Mesendoderm (in vitro differentiated cells): Measurements from ENCODE around the gene RAD21L1.
A peak's percentile ranks its signal among the peaks of the same experiment; 100 is the strongest.

ENCODE experiments used
- DNase-seq: peaks from one replicate; pipeline ENCODE4 v3.0.0; 2013
- H2AK5ac ChIP-seq: 2 replicates; pipeline ENCODE4 v1.6.1; 2013; ENCODE audit warnings: low read length, inconsistent platforms
- H2BK120ac ChIP-seq: 2 replicates; pipeline ENCODE4 v1.6.1; 2013; ENCODE audit warnings: low read depth, mild to moderate bottlenecking, low read length, moderate library complexity, mixed read lengths
- H2BK15ac ChIP-seq: replicated peaks from 2 replicates; pipeline ENCODE4 v1.6.1; 2013; ENCODE audit warnings: low read depth, mild to moderate bottlenecking, moderate library complexity
- H2BK5ac ChIP-seq: 2 replicates; pipeline ENCODE4 v1.6.1; 2013; ENCODE audit warnings: low read length, inconsistent platforms
- H3K18ac ChIP-seq: 2 replicates; pipeline ENCODE4 v1.6.1; 2013; ENCODE audit warnings: mild to moderate bottlenecking, low read length, mixed read lengths
- H3K23ac ChIP-seq: one replicate; pipeline ENCODE4 v1.6.1; 2013; ENCODE audit warnings: low read length
- H3K27ac ChIP-seq: 2 replicates; pipeline ENCODE4 v1.5.1; 2013; ENCODE audit warnings: low read depth, mild to moderate bottlenecking, inconsistent platforms, low read length, moderate library complexity
- H3K27me3 ChIP-seq: 2 replicates; pipeline ENCODE4 v1.6.1; 2013; ENCODE audit warnings: low read length, control low read depth, mild to moderate bottlenecking, inconsistent platforms; ENCODE audit not compliant: insufficient read depth, poor library complexity
- H3K36me3 ChIP-seq: 2 replicates; pipeline ENCODE4 v1.6.1; 2013; ENCODE audit warnings: low read length, inconsistent platforms; ENCODE audit not compliant: control insufficient read depth, insufficient read depth
- H3K4ac ChIP-seq: one replicate; pipeline ENCODE4 v1.6.1; 2013; ENCODE audit warnings: low read depth, mild to moderate bottlenecking, low read length, moderate library complexity
- H3K4me1 ChIP-seq: 2 replicates; pipeline ENCODE4 v1.6.1; 2013; ENCODE audit warnings: low read depth, low read length, inconsistent platforms; ENCODE audit not compliant: control insufficient read depth
- H3K4me2 ChIP-seq: 2 replicates; pipeline ENCODE4 v1.6.1; 2013; ENCODE audit warnings: low read length
- H3K4me3 ChIP-seq: 2 replicates; pipeline ENCODE4 v1.5.1; 2013; ENCODE audit warnings: mild to moderate bottlenecking, low read length
- H3K56ac ChIP-seq: one replicate; pipeline ENCODE4 v1.6.1; 2013; ENCODE audit warnings: low read length
- H3K79me1 ChIP-seq: 2 replicates; pipeline ENCODE4 v1.6.1; 2013; ENCODE audit warnings: low read length, inconsistent platforms
- H3K79me2 ChIP-seq: 2 replicates; pipeline ENCODE4 v1.6.1; 2013; ENCODE audit warnings: mild to moderate bottlenecking, low read length; ENCODE audit not compliant: control insufficient read depth, insufficient read depth
- H3K9ac ChIP-seq: 2 replicates; pipeline ENCODE4 v1.6.1; 2013; ENCODE audit warnings: low read length, inconsistent platforms
- H4K5ac ChIP-seq: one replicate; pipeline ENCODE4 v1.6.1; 2013; ENCODE audit warnings: low read length
- H4K8ac ChIP-seq: one replicate; pipeline ENCODE4 v1.6.1; 2013; ENCODE audit warnings: low read depth, mild to moderate bottlenecking, control low read depth, low read length, moderate library complexity
- WGBS: extraction: QIAGEN DNeasy Blood & Tissue Kit; methylation state at CpG from one replicate; pipeline ENCODE4 v1.1.7; 2013; ENCODE audit warnings: low lambda C conversion rate, missing lambda C conversion rate; ENCODE audit not compliant: insufficient coverage; ENCODE audit errors: extremely low coverage; 5-methylcytosine and 5-hydroxymethylcytosine counted together

Gene RAD21L1

GRCh38 chr20:1264727-1265126 lies 38.9 kb downstream of the RAD21L1 start:
- no peaks in the 10 kb centered on the region for H3K27me3 ChIP-seq
- DNase-seq, result no peak

DNA sequence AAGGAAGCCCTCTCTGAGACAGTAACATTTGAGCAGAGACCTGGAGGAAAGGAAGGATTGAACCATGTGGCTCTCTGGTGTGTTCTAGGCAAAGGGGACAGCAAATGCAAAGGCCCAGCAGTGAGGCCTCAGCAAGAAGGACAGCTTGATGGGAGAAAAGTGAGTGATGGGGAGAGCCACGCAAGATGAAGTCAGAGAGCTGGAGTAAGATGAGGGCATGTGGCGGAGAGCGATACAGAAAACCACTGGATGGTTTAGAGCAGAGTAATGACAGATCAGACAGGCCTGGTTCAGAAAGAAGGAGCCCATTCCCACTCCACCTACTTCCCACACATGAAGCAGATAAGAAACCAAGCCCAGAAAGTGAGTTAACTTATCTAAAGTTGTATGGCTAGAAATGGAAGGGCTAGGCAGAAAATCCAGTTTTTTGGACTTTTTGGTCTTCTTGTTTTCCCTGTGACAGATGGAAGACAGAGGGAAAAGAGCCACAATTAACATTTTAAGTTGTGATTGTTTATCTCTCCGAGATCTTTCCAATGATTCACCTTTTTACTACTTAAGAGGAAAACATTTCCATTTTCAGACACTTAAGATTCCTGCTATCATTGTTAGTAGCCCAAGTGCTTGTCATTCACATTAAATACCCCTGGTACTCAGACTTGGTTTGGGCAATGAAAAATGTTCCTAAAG lies 39.5 kb downstream of the RAD21L1 start:
- Histone ChIP-seq H3K4ac (no peak overlapping the region), H3K4me3 (no peak overlapping the region), H3K4me1 (no peaks in the 10 kb centered on the region), H3K27ac (no peak overlapping the region), H3K79me2 (no peaks in the 10 kb centered on the region), H2BK120ac (no peak overlapping the region), H4K8ac (no peak overlapping the region), H2BK15ac (no peak overlapping the region), H3K36me3 (no peaks in the 10 kb centered on the region), H3K4me2 (no peak overlapping the region), H3K23ac (no peak overlapping the region), H3K18ac (no peak overlapping the region), H3K79me1 (no peaks in the 10 kb centered on the region), H3K27me3 (no peaks in the 10 kb centered on the region), H4K5ac (no peak overlapping the region), H3K9ac (no peak overlapping the region), H2BK5ac (no peak overlapping the region), H3K56ac (no peak overlapping the region), H2AK5ac (no peak overlapping the region)
- DNase-seq, result no peak
- no CpG with 5 or more reads among the region's 4 CpGs for WGBS

More at GRCh38 chr20:1264727-1265126, 38.9 kb downstream of the RAD21L1 start:
- no peak overlapping the region for H3K23ac ChIP-seq
- no peak overlapping the region for H4K5ac ChIP-seq
- H3K9ac ChIP-seq, result no peak overlapping the region
- H2BK15ac ChIP-seq, result no peak overlapping the region
- H3K56ac ChIP-seq, result no peak overlapping the region
- H2AK5ac ChIP-seq, result no peak overlapping the region
- H3K36me3 ChIP-seq, result no peaks in the 10 kb centered on the region
- no peak overlapping the region for H3K18ac ChIP-seq
- H4K8ac ChIP-seq, result no peak overlapping the region
- no peak overlapping the region for H3K4me3 ChIP-seq
- no peak overlapping the region for H2BK120ac ChIP-seq
- no peak overlapping the region for H3K4ac ChIP-seq
- no CpG with 5 or more reads among the region's 2 CpGs for WGBS
- no peaks in the 10 kb centered on the region for H3K79me1 ChIP-seq
- H3K4me2 ChIP-seq, result no peak overlapping the region
- no peak overlapping the region for H3K27ac ChIP-seq
- H2BK5ac ChIP-seq, result no peak overlapping the region
- H3K79me2 ChIP-seq, result no peaks in the 10 kb centered on the region
- no peaks in the 10 kb centered on the region for H3K4me1 ChIP-seq

- Histone ChIP-seq H3K18ac (no peak overlapping the region), H3K4me1 (no peaks in the 10 kb centered on the region), H4K5ac (no peak overlapping the region), H3K23ac (no peak overlapping the region), H2AK5ac (no peak overlapping the region), H3K56ac (peak overlapping the region; percentile 74), H3K4ac (no peak overlapping the region), H3K79me2 (no peaks in the 10 kb centered on the region), H3K4me2 (peak overlapping the region; percentile 50), H3K4me3 (no peak overlapping the region), H4K8ac (no peak overlapping the region), H2BK5ac (no peak overlapping the region), H3K9ac (peak overlapping the region; percentile 55), H3K36me3 (no peaks in the 10 kb centered on the region), H2BK120ac (no peak overlapping the region), H3K27me3 (no peaks in the 10 kb centered on the region), H3K27ac (no peak overlapping the region), H3K79me1 (no peaks in the 10 kb centered on the region), H2BK15ac (no peak overlapping the region)
- WGBS, result no CpG with 5 or more reads among the region's 10 CpGs
- DNase-seq, result no peak
These were observed 40.0 kb downstream of the RAD21L1 start for GRCh38 chr20:1265916-1266166.

DNA sequence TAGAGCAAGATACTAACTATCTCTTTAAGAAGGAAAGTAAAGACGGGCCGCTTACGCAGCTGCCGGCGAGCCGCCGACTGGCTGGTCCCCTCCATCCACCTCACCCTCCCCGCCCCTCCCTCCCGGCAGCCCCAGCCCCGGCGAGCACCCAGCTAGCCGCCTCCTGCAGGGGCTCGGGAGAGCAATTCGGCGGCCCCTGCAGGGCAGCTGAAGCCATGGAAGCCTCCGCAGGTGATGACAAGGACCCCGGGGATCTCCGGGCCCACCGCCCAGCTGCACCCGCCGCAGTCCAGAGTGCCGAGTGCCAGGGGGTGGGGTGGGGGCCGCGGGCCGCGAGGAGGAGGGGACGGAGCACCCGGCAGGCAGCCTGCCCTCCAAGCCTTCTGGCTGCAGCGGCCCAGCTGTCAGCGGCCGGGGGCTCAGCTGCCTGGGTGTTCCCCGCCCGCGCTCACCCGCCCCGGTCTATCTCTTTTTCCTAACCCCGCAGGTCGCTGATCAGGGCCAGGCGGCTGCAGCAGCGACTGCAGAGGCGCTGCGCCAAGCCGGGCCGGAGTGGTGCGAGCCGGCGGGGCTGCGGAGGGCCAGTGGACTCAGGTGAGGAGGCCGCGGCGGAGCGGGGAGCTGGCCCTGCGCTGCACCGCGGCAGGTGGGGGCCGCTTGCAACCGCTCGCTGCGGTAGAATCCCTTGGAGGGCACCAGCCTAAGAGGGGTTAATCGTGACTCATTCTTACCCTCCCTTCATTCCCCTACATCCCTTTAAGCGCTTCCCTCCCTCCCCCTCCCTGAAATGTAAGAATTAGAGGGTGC lies 40.5 kb downstream of the RAD21L1 start, which contains the start of gene SNPH:
TSS of gene SNPH (plus strand) at position 128 of the 807 bp plus-strand sequence. CDS start 29,946 bp downstream, outside the sequence.
- Histone ChIP-seq H3K4ac (no peak within 1 kb of the TSS), H3K27ac (no peak within 1 kb of the TSS), H3K27me3 (no peaks in the 10 kb centered on the region), H3K18ac (peak within 1 kb of the TSS; percentile 42), H3K4me2 (peak within 1 kb of the TSS; percentile 50), H4K5ac (no peak within 1 kb of the TSS), H2AK5ac (no peak within 1 kb of the TSS), H3K79me2 (no peaks in the 10 kb centered on the region), H3K4me3 (peak within 1 kb of the TSS; percentile 41), H2BK15ac (no peak within 1 kb of the TSS), H3K56ac (peak within 1 kb of the TSS; percentile 74), H3K79me1 (no peaks in the 10 kb centered on the region), H2BK120ac (no peak within 1 kb of the TSS), H4K8ac (no peak within 1 kb of the TSS), H3K9ac (peak within 1 kb of the TSS; percentile 55), H3K23ac (no peak within 1 kb of the TSS), H3K36me3 (no peaks in the 10 kb centered on the region), H2BK5ac (no peak within 1 kb of the TSS), H3K4me1 (no peaks in the 10 kb centered on the region)
- DNase-seq, result peak; percentile 69
- no CpG with 5 or more reads among the region's 61 CpGs for WGBS

DNA sequence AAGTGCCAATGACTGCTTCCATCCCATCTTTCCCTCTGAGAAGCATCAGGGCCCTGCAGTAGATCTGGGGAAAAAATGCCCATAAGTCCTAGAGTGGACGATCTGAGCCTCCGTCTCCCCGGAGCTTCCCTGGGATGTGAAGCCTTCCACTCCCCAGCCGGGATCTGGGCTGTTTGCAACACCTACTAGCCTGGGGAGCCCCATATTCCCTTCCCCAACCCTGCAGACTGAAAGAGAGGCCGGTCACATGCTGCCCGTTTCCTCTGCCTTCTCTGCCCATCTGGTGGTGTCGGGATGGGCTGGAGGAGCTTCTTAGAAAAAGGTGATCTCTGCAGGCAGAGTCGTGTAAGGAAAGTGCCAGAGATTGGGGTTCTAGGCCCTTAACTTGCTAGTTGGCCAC lies 41.3 kb downstream of the RAD21L1 start:
- H4K8ac ChIP-seq, result no peak overlapping the region
- WGBS, result no CpG with 5 or more reads among the region's 8 CpGs
- H3K27me3 ChIP-seq, result no peaks in the 10 kb centered on the region
- H3K4ac ChIP-seq, result no peak overlapping the region
- H3K4me3 ChIP-seq, result no peak overlapping the region
- H3K23ac ChIP-seq, result no peak overlapping the region
- DNase-seq, result no peak
- no peak overlapping the region for H4K5ac ChIP-seq
- no peak overlapping the region for H2BK5ac ChIP-seq
- no peaks in the 10 kb centered on the region for H3K79me1 ChIP-seq
- H3K4me2 ChIP-seq, result peak overlapping the region; percentile 45
- H2AK5ac ChIP-seq, result no peak overlapping the region
- no peak overlapping the region for H2BK120ac ChIP-seq
- H2BK15ac ChIP-seq, result no peak overlapping the region
- no peaks in the 10 kb centered on the region for H3K4me1 ChIP-seq
- no peaks in the 10 kb centered on the region for H3K36me3 ChIP-seq
- no peaks in the 10 kb centered on the region for H3K79me2 ChIP-seq
- H3K18ac ChIP-seq, result no peak overlapping the region
- no peak overlapping the region for H3K27ac ChIP-seq
- no peak overlapping the region for H3K56ac ChIP-seq
- H3K9ac ChIP-seq, result no peak overlapping the region
